GM19099 (cell line): Measurements from ENCODE around the gene SRC.

Source experiments
- POLR2A ChIP-seq: IDR thresholded peaks from 3 replicates; pipeline ENCODE4 v1.6.1; 2011; ENCODE audit warnings: low read depth; ENCODE audit not compliant: insufficient read length; ENCODE audit errors: extremely low read depth

SRC gene

GRCh38 chr20:37389241-37389747 lies 43.4 kb downstream of the SRC start:
- no peak for TF ChIP-seq POLR2A

- TF ChIP-seq POLR2A: no peak
Observed at GRCh38 chr20:37389844-37390275, 43.9 kb downstream of the SRC start.

- TF ChIP-seq POLR2A: no peak
Observed at GRCh38 chr20:37390503-37390890, 44.6 kb downstream of the SRC start.

- TF ChIP-seq POLR2A: no peak
Observed at GRCh38 chr20:37390891-37391525, 45.1 kb downstream of the SRC start.

GRCh38 chr20:37392441-37393195 lies 46.7 kb downstream of the SRC start:
- peak; percentile 7 for TF ChIP-seq POLR2A

GRCh38 chr20:37393196-37393862 lies 47.4 kb downstream of the SRC start:
- TF ChIP-seq POLR2A: no peak

GRCh38 chr20:37393863-37394542 lies 48.1 kb downstream of the SRC start:
- TF ChIP-seq POLR2A: no peak

- no peak for TF ChIP-seq POLR2A
Observed at GRCh38 chr20:37394543-37395409, 48.8 kb downstream of the SRC start.

GRCh38 chr20:37395410-37395797 lies 49.5 kb downstream of the SRC start:
- TF ChIP-seq POLR2A: no peak

DNA sequence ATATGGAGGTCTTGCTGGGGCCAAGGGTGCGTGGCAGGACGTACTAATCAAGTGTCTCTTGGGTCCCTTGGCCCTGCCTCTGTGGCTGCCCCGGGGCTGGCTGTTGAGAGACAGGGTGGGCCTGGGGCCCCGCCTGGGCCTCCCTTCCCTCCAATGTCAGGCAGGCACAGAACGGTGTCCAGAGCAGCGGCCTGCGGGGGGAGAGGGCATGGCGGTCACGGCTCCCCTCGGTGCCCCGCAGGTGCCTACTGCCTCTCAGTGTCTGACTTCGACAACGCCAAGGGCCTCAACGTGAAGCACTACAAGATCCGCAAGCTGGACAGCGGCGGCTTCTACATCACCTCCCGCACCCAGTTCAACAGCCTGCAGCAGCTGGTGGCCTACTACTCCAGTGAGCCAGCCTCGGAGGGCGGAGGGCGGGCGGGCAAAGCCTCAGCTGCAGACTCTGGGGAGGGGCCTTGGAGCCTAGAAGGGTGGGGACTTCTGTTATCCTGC lies 50.0 kb downstream of the SRC start:
- no peak for TF ChIP-seq POLR2A

DNA sequence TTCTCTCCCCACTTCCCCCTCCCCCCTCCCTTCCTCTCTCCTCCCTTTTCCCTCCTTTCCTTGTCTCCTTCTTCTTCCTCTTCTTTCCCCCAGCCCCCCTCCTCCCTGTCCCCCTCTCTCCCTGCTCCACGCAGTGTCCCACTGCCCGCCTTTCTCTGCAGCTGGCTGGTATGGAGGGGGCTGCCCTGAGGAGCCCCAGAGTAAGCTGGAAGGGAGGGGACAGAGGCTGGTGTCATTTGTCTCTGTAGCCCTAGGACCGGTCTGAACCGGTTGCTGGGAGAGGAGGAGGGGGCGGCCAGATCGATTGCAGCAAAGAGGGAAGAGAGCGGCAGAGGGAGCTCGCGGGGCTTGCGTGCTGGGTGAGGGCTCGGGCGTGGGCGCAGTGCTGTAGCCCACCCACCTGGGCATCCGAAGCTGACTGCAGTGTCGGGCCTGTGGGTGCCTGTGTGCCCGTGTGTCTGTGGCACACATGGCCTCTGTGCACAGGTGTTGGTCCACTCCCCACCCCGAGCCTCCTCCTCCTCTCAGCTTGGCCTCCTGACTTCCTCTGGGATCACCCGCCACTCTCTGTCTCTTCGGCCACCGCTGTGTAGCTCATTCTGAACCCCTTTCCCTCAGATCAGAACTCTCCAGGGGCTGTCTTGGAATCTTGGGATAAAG lies 50.6 kb downstream of the SRC start:
- no peak for TF ChIP-seq POLR2A

DNA sequence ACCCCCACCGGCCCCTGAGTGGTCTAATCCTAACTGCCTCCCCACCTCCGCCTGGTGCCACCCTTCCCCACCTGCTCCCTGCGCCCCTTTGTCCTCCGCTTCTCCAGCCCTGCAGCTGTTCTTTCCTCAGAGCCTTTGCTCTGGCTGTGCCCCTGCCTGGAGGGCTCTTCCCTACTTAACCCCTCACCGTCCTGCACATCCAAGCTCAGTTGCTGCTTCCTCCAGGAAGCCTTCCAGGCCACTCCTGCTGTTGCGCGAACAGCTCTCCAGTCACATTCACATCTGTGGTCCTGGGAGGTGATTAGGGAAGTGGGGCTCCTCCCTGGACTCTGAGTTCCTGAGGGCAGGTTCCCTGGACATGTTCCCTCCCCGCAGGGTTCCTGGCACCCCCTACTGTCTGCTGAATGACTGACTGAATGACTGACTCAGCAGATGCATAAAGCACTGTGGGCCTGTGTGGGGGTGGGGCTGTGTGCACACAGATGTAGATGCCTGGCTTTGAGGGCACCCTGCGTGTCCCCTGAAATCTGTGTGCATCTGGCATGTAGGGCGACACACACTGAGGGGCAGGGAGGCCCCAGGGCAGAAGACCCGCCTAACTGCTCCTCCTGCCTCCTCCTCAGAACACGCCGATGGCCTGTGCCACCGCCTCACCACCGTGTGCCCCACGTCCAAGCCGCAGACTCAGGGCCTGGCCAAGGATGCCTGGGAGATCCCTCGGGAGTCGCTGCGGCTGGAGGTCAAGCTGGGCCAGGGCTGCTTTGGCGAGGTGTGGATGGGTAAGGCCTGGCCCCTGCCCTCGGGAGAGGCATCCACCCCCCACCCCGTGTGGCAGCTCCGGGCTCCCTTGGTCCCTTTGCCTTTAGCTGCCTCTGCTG lies 51.4 kb downstream of the SRC start:
- peak; percentile 18 for TF ChIP-seq POLR2A
